WTC11 (cell line): ENCODE data around the gene MAGI2. TPM values are rescaled to one million over a fixed set of nuclear protein-coding genes. Genes with fewer than 3 reads are reported as not detected.

ENCODE experiments used
- ATAC-seq: fragments of 200-7000 bp; cut with Tn5 transposase; 2 replicates; pipeline ENCODE4 v1.10.0; 2021; ENCODE audit warnings: mild to moderate bottlenecking, moderate library complexity
- CTCF ChIA-PET: fragments of 300-600 bp; sonication (Branson Sonifier 250); formaldehyde crosslinking; loops from one replicate; lab custom pipeline; 2021; ENCODE audit warnings: antibody characterized with exemption; lab: Charles Lee
- POLR2A ChIA-PET: fragments of 350-600 bp; sonication (Branson Sonifier 250); formaldehyde crosslinking; loops from one replicate; lab custom pipeline; 2021; ENCODE audit warnings: antibody characterized with exemption; lab: Charles Lee
- DNase-seq: peaks from one replicate; pipeline ENCODE4 v3.0.0; 2021; ENCODE audit warnings: low spot score
- H3K27ac Mint-ChIP-seq: 2 replicates; pipeline ENCODE4 v1.8.0; 2021; ENCODE audit warnings: mixed read lengths
- H3K27me3 Mint-ChIP-seq: 2 replicates; pipeline ENCODE4 v1.8.0; 2021; ENCODE audit warnings: low read depth, mild to moderate bottlenecking, moderate library complexity, mixed read lengths
- H3K36me3 Mint-ChIP-seq: 2 replicates; pipeline ENCODE4 v1.8.0; 2021; ENCODE audit warnings: mixed read lengths
- H3K4me1 Mint-ChIP-seq: 2 replicates; pipeline ENCODE4 v1.8.0; 2022; ENCODE audit warnings: mixed read lengths
- H3K4me3 Mint-ChIP-seq: 2 replicates; pipeline ENCODE4 v1.8.0; 2021; ENCODE audit warnings: mild to moderate bottlenecking, moderate library complexity, mixed read lengths
- H3K9me3 Mint-ChIP-seq: 2 replicates; pipeline ENCODE4 v1.8.0; 2021; ENCODE audit warnings: mixed read lengths
- ATF1 ChIP-seq: sonication (generic); formaldehyde crosslinking; IDR thresholded peaks from 2 replicates; pipeline ENCODE4 v1.8.1; 2023; ENCODE audit warnings: mild to moderate bottlenecking, moderate library complexity, missing genetic modification reagents
- CBFB ChIP-seq: sonication (generic); formaldehyde crosslinking; IDR thresholded peaks from 2 replicates; pipeline ENCODE4 v1.8.1; 2022; ENCODE audit warnings: mild to moderate bottlenecking, low read depth, missing genetic modification reagents
- CREB1 ChIP-seq: sonication (generic); formaldehyde crosslinking; IDR thresholded peaks from 2 replicates; pipeline ENCODE4 v1.8.0; 2023; ENCODE audit warnings: mild to moderate bottlenecking, missing genetic modification reagents
- ELF4 ChIP-seq: sonication (generic); formaldehyde crosslinking; IDR thresholded peaks from 2 replicates; pipeline ENCODE4 v1.8.1; 2022; ENCODE audit warnings: low read depth, mild to moderate bottlenecking, moderate library complexity, missing genetic modification reagents
- EMX1 ChIP-seq: fragments of 250-450 bp; sonication (Bioruptor Pico); IDR thresholded peaks from 2 replicates; pipeline ENCODE4 v1.8.0; 2021; ENCODE audit warnings: mild to moderate bottlenecking
- ETV6 ChIP-seq: sonication (generic); formaldehyde crosslinking; IDR thresholded peaks from 2 replicates; pipeline ENCODE4 v1.8.1; 2022; ENCODE audit warnings: mild to moderate bottlenecking, missing genetic modification reagents
- GTF2I ChIP-seq: fragments of 250-450 bp; sonication (Bioruptor Pico); conservative IDR thresholded peaks from 2 replicates; pipeline ENCODE4 v1.4.0; 2021; ENCODE audit warnings: mild to moderate bottlenecking
- HMGA2 ChIP-seq: fragments of 250-450 bp; sonication (Bioruptor Pico); IDR thresholded peaks from 2 replicates; pipeline ENCODE4 v1.4.0; 2021; ENCODE audit warnings: mild to moderate bottlenecking, moderate library complexity
- JAZF1 ChIP-seq: fragments of 250-450 bp; sonication (Bioruptor Pico); IDR thresholded peaks from 2 replicates; pipeline ENCODE4 v1.9.0; 2021; ENCODE audit warnings: moderate library complexity, mild to moderate bottlenecking, inconsistent platforms
- MXD4 ChIP-seq: fragments of 250-450 bp; sonication (Bioruptor Pico); IDR thresholded peaks from 2 replicates; pipeline ENCODE4 v1.8.0; 2021; ENCODE audit warnings: mild to moderate bottlenecking, moderate library complexity, borderline replicate concordance
- NFATC4 ChIP-seq: fragments of 250-450 bp; sonication (Bioruptor Pico); IDR thresholded peaks from 2 replicates; pipeline ENCODE4 v1.9.0; 2021; ENCODE audit warnings: mild to moderate bottlenecking
- NFYB ChIP-seq: sonication (generic); formaldehyde crosslinking; conservative IDR thresholded peaks from 2 replicates; pipeline ENCODE4 v1.8.0; 2022; ENCODE audit warnings: low read depth, missing genetic modification reagents
- NR2C2 ChIP-seq: sonication (generic); formaldehyde crosslinking; IDR thresholded peaks from 2 replicates; pipeline ENCODE4 v1.8.0; 2022; ENCODE audit warnings: mild to moderate bottlenecking, missing genetic modification reagents
- PRRX2 ChIP-seq: fragments of 250-450 bp; sonication (Bioruptor Pico); IDR thresholded peaks from 2 replicates; pipeline ENCODE4 v1.8.0; 2021; ENCODE audit warnings: mild to moderate bottlenecking
- RORB ChIP-seq: fragments of 250-450 bp; sonication (Bioruptor Pico); IDR thresholded peaks from 2 replicates; pipeline ENCODE4 v1.9.0; 2021; ENCODE audit warnings: mild to moderate bottlenecking
- TEAD1 ChIP-seq: sonication (generic); formaldehyde crosslinking; IDR thresholded peaks from 2 replicates; pipeline ENCODE4 v1.8.0; 2022; ENCODE audit warnings: mild to moderate bottlenecking, missing genetic modification reagents
- ZNF121 ChIP-seq: sonication (generic); formaldehyde crosslinking; IDR thresholded peaks from 2 replicates; pipeline ENCODE4 v1.8.0; 2023; ENCODE audit warnings: missing genetic modification reagents
- ZNF219 ChIP-seq: sonication (generic); formaldehyde crosslinking; IDR thresholded peaks from 2 replicates; pipeline ENCODE4 v1.8.0; 2023; ENCODE audit warnings: missing genetic modification reagents, mild to moderate bottlenecking, borderline replicate concordance
- ZNF232 ChIP-seq: sonication (generic); formaldehyde crosslinking; IDR thresholded peaks from 2 replicates; pipeline ENCODE4 v1.8.0; 2022; ENCODE audit warnings: mild to moderate bottlenecking, missing genetic modification reagents
- ZNF263 ChIP-seq: sonication (generic); formaldehyde crosslinking; IDR thresholded peaks from 2 replicates; pipeline ENCODE4 v1.8.1; 2022; ENCODE audit warnings: low read depth, mild to moderate bottlenecking, moderate library complexity, missing genetic modification reagents
- total RNA-seq: library from RNA; stranded (reverse); gene quantifications from 3 replicates; pipeline ENCODE4 v1.2.3, GENCODE V29; 2021
- TF ChIP-seq, protein P1 (sequence below): fragments of 250-450 bp; sonication (Bioruptor Pico); IDR thresholded peaks from 2 replicates; pipeline ENCODE4 v1.9.0; 2021; ENCODE audit warnings: mild to moderate bottlenecking
- TF ChIP-seq, protein P2 (sequence below): fragments of 250-450 bp; sonication (Bioruptor Pico); conservative IDR thresholded peaks from 2 replicates; pipeline ENCODE4 v1.9.0; 2021; ENCODE audit warnings: mild to moderate bottlenecking
- TF ChIP-seq, protein P3 (sequence below): fragments of 250-450 bp; sonication (Bioruptor Pico); IDR thresholded peaks from 2 replicates; pipeline ENCODE4 v1.8.0; 2021; ENCODE audit warnings: mild to moderate bottlenecking
- TF ChIP-seq, protein P4 (sequence below): fragments of 250-450 bp; sonication (Bioruptor Pico); IDR thresholded peaks from 2 replicates; pipeline ENCODE4 v2.1.2; 2022; ENCODE audit warnings: mild to moderate bottlenecking, moderate library complexity
- TF ChIP-seq, protein P5 (sequence below): sonication (generic); formaldehyde crosslinking; conservative IDR thresholded peaks from 2 replicates; pipeline ENCODE4 v1.8.1; 2023; ENCODE audit warnings: mild to moderate bottlenecking, low read depth, missing genetic modification reagents, moderate library complexity

Gene MAGI2
- total RNA-seq, 1 experiment from 2014 or later: 26.6 TPM

DNA sequence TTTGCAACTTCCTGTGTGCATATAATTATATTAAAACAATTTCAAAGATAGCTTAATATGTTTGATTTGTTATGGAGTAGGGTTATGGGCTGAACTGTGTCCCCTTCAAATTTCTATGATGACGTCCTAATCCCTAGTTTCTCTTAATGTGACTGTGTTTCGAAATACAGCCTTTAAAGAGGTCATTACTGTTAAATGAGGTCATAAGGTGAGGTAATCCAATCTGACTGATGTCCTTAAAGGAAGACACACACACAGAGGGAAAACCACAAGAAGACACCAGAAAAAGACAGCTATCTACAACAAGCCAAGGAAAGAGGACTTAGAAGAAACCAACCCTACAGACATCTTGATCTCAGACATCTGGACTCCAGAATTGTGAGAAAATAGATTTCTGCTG lies 407.4 kb downstream of the MAGI2 start:
- DNase-seq: no peak
- POLR2A ChIA-PET: no interaction called here
- ATAC-seq: no peak
- CTCF ChIA-PET: no interaction called here
- TF ChIP-seq ZNF263 (CRISPR knock-in tag) (no peak), TEAD1 (CRISPR knock-in tag) (no peak), GTF2I (CRISPR knock-in tag) (no peak), NR2C2 (CRISPR knock-in tag) (no peak), MXD4 (CRISPR knock-in tag) (no peak), ETV6 (CRISPR knock-in tag) (no peak), RORB (CRISPR knock-in tag) (no peak), EMX1 (CRISPR knock-in tag) (no peak), ZNF232 (CRISPR knock-in tag) (no peak), ATF1 (CRISPR knock-in tag) (no peak)
- TF ChIP-seq, protein P1, sequence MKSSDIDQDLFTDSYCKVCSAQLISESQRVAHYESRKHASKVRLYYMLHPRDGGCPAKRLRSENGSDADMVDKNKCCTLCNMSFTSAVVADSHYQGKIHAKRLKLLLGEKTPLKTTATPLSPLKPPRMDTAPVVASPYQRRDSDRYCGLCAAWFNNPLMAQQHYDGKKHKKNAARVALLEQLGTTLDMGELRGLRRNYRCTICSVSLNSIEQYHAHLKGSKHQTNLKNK (CRISPR knock-in tag): no peak
- TF ChIP-seq, protein P2, sequence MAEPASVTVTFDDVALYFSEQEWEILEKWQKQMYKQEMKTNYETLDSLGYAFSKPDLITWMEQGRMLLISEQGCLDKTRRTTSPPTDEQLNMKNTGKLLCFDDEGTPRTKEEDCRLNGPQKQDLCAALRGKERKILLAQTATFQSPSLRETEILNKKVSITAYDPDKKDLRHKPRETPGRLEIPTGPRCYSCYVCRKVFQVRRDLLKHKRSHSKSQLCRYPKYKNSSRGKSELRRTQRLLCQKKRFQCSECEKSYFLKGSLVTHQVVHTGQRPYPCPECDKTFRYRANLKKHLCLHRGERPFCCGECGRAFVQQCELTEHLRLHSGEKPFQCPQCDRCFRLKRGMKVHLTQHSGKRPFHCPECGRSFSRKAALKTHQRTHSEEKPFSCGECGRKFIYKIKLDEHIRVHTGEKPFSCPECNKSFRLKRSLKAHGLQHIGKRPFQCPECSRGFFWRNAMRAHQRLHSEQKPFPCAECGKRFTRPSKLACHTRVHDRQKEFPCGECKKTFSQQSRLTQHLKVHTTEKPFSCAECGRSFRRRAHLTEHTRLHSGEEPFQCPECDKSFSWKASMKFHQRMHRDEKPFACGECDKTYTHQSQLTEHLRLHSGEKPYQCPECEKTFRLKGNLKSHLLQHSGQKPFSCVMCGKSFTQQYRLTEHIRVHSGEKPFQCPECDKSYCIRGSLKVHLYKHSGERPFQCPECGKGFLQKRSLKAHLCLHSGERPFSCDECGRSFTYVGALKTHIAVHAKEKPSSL: no peak
- Mint-ChIP-seq H3K27me3 (no peaks in the 10 kb centered on the region), H3K4me1 (0 out of 2 replicates have a peak, but pooled peaks cover 8% of the 10 kb centered on the region), H3K36me3 (no peaks in the 10 kb centered on the region), H3K4me3 (no peak overlapping the region), H3K9me3 (no peaks in the 10 kb centered on the region), H3K27ac (no peak overlapping the region)

DNA sequence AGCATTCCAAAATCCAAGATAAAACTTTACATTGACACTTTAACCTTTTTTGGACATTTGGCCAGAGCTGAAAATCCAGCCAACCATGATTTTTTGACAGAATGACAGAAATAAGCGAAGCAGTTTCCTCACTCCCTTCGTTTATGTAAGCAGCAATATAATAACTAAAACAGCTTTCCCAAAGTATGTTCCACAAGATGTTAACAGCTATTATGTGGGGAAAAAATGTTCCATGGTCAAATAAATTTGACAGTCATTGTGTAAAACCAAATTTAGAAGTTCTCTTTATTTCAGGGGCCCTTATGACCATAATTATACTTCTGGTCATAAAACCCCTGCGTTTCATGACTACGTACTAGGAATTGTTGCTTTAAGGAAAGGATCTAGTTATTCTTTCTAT lies 416.5 kb downstream of the MAGI2 start:
- H3K9me3 Mint-ChIP-seq: no peaks in the 10 kb centered on the region
- ChIA-PET CTCF (no interaction called here), POLR2A (no interaction called here)
- no peaks in the 10 kb centered on the region; the same call in 1 of the 2 replicates for H3K27me3 Mint-ChIP-seq
- H3K4me3 Mint-ChIP-seq: no peak overlapping the region
- H3K27ac Mint-ChIP-seq: no peak overlapping the region
- TF ChIP-seq ZNF263 (CRISPR knock-in tag) (no peak), ZNF219 (CRISPR knock-in tag) (no peak), NFATC4 (CRISPR knock-in tag) (no peak)
- no peaks in the 10 kb centered on the region for H3K4me1 Mint-ChIP-seq
- DNase-seq (no peak), ATAC-seq (no peak)
- H3K36me3 Mint-ChIP-seq: no peaks in the 10 kb centered on the region

DNA sequence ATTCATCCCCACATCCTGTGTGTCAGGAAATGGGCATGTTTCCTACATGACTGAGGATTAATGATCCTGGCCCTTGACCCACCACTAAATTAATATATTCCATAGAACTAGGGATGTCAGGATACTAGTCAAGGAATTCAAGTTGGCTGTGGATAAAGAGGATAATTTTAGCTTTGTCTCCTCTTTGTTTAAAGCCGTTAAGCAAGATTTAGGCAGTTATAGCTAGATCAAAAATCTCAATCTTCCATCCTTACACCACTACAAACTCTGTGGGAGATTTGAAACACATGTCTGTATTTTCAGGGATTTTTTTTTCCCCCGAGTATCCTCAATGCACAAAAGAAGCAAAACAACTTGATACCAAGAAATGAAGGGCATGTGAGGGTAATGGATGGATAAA lies 417.1 kb downstream of the MAGI2 start:
- H3K36me3 Mint-ChIP-seq: no peaks in the 10 kb centered on the region
- ChIA-PET CTCF (no interaction called here), POLR2A (no interaction called here)
- ATAC-seq (no peak), DNase-seq (no peak)
- no peaks in the 10 kb centered on the region for H3K9me3 Mint-ChIP-seq
- no peaks in the 10 kb centered on the region for H3K4me1 Mint-ChIP-seq
- H3K27me3 Mint-ChIP-seq: no peaks in the 10 kb centered on the region; the same call in 1 of the 2 replicates
- no peak overlapping the region for H3K4me3 Mint-ChIP-seq
- no peak for TF ChIP-seq PRRX2 (CRISPR knock-in tag)
- TF ChIP-seq, protein P3, sequence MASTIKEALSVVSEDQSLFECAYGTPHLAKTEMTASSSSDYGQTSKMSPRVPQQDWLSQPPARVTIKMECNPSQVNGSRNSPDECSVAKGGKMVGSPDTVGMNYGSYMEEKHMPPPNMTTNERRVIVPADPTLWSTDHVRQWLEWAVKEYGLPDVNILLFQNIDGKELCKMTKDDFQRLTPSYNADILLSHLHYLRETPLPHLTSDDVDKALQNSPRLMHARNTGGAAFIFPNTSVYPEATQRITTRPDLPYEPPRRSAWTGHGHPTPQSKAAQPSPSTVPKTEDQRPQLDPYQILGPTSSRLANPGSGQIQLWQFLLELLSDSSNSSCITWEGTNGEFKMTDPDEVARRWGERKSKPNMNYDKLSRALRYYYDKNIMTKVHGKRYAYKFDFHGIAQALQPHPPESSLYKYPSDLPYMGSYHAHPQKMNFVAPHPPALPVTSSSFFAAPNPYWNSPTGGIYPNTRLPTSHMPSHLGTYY (CRISPR knock-in tag): no peak
- no peak for TF ChIP-seq CREB1 (CRISPR knock-in tag)
- TF ChIP-seq CBFB (CRISPR knock-in tag): no peak
- no peak for TF ChIP-seq HMGA2 (CRISPR knock-in tag)
- no peak for TF ChIP-seq JAZF1 (CRISPR knock-in tag)
- TF ChIP-seq, protein P4, sequence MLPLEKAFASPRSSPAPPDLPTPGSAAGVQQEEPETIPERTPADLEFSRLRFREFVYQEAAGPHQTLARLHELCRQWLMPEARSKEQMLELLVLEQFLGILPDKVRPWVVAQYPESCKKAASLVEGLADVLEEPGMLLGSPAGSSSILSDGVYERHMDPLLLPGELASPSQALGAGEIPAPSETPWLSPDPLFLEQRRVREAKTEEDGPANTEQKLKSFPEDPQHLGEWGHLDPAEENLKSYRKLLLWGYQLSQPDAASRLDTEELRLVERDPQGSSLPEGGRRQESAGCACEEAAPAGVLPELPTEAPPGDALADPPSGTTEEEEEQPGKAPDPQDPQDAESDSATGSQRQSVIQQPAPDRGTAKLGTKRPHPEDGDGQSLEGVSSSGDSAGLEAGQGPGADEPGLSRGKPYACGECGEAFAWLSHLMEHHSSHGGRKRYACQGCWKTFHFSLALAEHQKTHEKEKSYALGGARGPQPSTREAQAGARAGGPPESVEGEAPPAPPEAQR (CRISPR knock-in tag): no peak
- TF ChIP-seq, protein P5, sequence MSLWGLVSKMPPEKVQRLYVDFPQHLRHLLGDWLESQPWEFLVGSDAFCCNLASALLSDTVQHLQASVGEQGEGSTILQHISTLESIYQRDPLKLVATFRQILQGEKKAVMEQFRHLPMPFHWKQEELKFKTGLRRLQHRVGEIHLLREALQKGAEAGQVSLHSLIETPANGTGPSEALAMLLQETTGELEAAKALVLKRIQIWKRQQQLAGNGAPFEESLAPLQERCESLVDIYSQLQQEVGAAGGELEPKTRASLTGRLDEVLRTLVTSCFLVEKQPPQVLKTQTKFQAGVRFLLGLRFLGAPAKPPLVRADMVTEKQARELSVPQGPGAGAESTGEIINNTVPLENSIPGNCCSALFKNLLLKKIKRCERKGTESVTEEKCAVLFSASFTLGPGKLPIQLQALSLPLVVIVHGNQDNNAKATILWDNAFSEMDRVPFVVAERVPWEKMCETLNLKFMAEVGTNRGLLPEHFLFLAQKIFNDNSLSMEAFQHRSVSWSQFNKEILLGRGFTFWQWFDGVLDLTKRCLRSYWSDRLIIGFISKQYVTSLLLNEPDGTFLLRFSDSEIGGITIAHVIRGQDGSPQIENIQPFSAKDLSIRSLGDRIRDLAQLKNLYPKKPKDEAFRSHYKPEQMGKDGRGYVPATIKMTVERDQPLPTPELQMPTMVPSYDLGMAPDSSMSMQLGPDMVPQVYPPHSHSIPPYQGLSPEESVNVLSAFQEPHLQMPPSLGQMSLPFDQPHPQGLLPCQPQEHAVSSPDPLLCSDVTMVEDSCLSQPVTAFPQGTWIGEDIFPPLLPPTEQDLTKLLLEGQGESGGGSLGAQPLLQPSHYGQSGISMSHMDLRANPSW (CRISPR knock-in tag): no peak
- no peak for TF ChIP-seq ELF4 (CRISPR knock-in tag)
- TF ChIP-seq NFYB (CRISPR knock-in tag): no peak
- TF ChIP-seq ZNF121 (CRISPR knock-in tag): no peak
- TF ChIP-seq TEAD1 (CRISPR knock-in tag): no peak
- H3K27ac Mint-ChIP-seq: no peak overlapping the region
